Stimulated activated CD4-positive, alpha-beta T cell treated with anti-CD3 and anti-CD28 coated beads, TNF-alpha, amount 100 ng/mL, for 48 hours (primary cell): ENCODE measurements around the gene EPS8L3.
"Not testable (repeated sequence)": the region's sequence is repeated elsewhere in the genome, so short reads cannot be mapped to it uniquely, and the experiment has no call there.

ENCODE experiments used
- DNase-seq, 3 donors: peaks; one replicate each; pipeline ENCODE4 v3.0.0-alpha.2; 2020; ENCODE audit warnings: low read depth in 3 of 3

Gene EPS8L3

DNA sequence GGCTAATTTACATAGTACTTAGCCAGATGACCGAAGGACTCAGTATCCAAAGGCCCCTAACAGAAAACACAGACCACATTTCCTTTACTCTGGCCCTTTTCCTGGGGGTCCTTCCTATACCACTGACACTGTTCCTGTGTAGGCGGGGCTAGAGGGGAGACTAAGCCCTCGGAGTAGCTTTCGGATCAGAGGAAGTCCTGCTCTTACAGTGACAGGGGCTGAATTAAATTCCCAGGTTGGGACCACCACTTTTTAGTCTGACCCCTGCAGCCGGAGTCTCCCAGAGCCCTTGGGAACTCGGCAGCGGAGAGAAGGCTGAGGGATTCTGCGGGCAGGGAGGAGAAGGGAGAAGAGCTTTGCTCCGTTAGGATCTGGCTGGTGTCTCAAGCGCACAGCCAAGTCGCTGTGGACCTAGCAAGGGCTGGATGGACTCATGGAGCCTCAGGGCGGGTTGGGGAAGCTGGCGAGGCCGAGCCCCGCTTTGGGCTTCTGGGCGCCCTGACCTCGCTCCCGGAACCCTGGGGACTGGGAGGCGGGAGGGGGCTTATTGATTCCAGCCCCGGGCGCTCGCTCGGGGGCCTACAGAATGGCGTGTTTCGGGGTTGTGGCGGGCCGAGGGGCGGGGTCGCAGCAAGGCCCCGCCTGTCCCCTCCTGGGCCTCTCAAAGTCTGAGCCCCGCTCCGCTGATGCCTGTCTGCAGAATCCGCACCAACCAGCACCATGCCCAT, 52.0 kb downstream of the EPS8L3 start, which contains the start of gene GSTM5:
TSS of gene GSTM5 (plus strand) at position 659 of the 728 bp plus-strand sequence. CDS start at position 721, 62 bp downstream.
- DNase-seq, result not testable (repeated sequence)

GRCh38 chr1:109709822-109710221, 53.9 kb downstream of the EPS8L3 start:
- not testable (repeated sequence) for DNase-seq

DNA sequence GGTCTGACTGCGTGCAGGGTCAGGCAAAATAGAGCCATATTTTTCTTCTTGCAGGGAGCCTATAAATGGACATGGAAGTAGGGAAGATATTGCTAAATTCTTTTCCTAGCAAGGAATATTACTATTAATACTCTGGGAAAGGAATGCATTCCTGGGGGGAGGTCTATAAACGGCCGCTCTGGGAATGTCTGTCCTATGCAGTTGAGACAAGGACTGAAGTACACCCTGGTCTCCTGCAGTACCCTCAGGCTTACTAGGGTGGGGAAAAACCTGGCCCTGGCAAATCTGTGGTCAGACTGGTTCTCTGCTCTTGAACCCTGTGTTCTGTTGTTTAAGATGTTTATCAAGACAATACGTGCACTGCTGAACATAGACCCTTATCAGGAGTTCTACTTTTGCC, 54.8 kb downstream of the EPS8L3 start:
- not testable (repeated sequence) for DNase-seq

- no peak for DNase-seq
Measured at GRCh38 chr1:109705411-109705810, 58.3 kb downstream of the EPS8L3 start.

- no peak for DNase-seq
Measured at GRCh38 chr1:109704173-109704572, 59.5 kb downstream of the EPS8L3 start.

DNA sequence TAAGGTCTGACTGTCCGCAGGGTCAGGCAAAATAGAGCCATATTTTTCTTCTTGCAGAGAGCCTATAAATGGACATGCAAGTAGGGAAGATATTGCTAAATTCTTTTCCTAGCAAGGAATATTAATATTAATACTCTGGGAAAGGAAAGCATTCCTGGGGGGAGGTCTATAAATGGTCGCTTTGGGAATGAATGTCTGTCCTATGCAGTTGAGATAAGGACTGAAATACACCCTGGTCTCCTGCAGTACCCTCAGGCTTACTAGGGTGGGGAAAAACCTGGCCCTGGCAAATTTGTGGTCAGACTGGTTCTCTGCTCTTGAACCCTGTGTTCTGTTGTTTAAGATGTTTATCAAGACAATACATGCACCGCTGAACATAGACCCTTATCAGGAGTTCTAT, 60.8 kb downstream of the EPS8L3 start:
- DNase-seq, result not testable (repeated sequence)
